Measurements from ENCODE around the gene MGRN1.

The MGRN1 gene

DNA sequence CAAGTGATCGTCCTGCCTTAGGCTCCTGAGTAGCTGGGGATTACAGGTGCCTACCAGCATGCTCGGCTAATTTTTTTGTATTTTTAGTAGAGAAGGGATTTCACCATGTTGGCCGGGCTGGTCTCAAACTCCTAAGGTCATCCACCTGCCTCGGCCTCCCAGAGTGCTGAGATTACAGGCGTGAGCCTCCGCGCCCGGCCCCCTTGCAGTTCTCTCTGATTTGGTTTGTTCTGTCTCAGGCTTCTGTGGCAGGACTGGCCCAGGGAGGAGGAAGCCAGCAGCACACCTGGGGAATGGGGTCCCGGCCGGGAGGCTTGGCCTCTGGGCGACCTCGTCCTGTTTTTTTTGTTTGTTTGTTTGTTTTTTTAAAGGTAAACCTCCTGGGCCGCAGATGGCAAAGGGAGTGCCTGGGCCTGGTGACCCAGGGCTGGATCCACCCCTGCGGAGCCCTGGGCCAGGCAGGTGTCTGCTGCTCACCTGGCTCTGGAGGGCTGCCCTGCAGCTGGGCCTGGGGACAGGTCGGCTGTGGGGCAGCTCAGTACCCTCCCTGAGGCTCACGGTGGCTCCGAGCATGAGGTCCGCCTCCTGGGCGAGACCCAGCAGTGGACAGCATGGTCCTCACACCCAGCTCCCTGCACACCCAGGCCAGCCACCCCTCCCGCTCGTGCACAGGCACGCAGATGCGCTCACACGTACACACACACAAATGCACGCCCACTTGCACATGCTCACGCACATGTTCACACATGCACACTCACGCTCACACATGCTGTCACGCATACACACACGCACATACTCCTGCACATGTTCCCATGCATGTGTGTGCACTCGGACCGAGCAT is 65.5 kb downstream of the MGRN1 start:
- no peak for DNase-seq

DNA sequence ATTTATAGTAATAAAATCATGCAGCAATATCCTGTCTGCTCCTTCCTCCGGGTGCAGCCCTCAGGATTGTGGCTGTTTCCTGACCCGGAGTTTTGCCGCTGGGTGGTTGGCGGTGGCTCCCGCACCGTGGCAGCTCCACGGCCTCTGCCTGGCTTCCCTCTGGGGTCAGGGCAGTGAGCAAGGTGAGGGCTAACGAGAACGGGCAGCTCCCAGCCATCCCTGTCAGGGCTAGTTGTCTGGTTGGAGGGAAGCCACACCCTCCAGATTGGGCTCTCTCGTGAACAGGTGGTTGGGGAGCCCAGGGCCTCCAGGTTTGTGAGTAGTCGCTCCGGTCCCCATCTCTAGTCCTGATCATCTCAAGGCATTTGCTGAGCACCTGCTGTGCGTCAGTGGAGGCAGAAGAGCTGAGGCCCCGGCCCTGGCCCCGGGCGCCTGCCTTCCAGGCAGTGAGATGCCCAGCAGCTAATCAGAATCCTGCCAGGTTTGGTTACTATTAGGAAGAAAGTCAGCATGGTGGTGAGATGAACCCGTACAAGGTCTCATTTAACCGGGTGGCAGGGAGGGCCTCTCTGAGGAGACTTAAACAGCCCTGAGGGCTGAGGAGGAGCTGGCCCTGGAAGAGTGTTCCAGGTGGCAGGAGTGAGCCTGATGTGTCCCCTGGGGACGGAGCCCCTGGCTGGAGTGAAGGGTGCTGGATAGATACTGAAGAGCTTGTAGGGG is 66.5 kb downstream of the MGRN1 start:
- no peak for DNase-seq

DNA sequence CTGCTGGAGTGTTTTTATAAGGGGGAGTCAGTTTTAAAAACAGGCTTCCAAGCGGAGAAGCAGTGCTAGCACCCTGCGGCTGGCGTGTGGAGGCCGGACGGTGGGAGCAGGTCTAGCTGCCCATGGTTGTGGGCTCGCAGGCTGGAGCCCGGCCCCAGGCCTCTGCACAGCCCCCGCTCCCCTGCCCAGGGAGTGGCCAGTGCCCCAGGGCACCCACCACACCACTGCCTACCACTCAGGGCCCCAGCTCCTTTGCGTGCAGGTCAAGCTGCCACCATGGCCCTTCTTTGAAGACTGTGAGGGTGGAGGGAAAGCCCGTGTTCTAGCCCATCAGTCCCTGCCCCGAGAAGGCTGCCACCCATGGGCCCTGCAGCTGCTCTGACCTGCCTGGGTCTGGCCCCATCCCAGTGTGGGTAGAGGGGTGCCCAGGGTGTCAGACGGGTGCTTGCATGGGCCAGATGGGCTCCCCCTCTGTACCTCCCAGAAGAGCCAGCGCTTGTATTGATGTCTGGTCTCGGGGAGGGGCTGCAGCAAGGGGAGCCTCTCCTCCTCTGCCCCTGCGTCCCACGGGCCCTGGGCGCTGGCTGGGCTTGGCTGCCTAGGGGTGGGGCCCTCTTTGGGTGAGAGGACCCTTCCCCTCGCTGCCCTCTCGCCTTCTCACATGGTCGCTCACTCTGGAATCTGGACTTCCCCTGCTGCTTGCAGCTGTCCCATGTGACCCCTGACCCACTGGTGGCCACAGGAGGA is 67.2 kb downstream of the MGRN1 start:
- no peak for DNase-seq

DNA sequence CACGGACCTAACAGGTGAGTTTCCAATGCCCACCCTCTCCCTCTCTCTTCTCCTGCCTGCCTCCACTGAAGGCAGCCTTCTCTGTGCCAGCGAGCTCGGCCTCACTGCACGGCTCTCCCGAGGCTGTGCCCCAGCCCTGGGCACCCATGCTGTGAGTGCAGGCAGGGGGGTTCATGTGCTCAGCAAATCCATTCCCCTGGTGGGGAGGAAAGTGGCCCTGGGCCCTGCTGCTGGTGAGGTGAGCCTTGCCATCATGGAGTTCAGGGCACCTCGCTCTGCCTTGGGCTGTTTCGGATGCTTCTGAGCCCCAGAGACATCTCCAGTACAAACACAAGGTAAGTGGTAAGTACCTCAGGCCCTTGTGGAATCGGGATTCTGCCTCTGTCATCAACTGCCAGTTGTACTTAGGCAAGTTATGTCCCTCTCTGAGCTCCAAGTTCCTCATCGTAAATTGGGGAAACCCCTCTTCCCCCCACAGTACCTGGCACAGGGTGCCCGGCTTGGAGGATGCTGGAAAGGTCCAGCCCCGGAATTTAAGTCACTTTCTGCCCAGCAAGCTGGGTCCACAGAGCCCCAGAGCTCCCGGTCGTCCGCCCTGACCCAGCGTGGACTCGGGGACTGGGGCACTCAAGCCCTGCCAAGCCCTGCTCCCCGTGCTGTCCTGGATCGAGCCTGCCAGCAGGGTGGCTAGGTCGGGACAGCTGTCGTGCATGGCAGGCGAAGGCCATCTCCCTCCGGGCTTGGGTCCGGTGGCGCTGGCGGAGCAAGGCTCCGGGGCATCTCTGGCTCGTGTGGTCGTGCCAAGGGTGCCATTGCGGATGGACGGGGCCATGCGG is 68.1 kb downstream of the MGRN1 start:
- no peak for DNase-seq

DNA sequence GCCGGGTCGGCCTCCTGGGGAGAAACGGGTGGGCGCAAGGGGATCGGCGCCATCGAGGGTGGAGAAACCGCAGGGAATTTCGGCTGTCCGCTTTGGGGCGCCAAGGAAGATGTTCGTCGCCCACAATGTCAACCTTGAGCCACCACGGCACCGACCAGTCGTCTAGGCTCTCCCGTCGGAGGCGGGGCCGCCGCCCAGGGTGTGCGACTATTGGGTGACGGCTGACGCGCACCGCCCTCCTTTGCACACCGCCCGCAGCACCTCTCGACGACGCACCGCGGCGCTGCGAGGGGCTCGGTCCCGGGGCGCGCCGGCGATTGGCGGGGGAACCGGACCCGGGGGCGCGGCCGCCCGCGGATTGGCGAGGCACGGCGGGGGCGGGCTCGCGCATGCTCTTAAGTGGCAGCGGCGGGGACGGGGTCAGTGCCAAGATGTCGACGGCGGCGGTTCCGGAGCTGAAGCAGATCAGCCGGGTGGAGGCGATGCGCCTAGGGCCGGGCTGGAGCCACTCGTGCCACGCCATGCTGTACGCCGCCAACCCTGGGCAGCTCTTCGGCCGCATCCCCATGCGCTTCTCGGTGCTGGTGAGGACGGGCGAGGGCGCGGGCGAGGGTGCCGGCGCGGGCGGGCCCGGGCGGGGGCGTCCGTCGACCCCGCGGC is 68.8 kb downstream of the MGRN1 start, which contains the start of gene NUDT16L1:
Gene NUDT16L1, plus strand, starts transcription at position 267 of the 660 bp plus-strand sequence. Its CDS starts 165 bp downstream, at position 432.
- peak; percentile 95 for DNase-seq

DNA sequence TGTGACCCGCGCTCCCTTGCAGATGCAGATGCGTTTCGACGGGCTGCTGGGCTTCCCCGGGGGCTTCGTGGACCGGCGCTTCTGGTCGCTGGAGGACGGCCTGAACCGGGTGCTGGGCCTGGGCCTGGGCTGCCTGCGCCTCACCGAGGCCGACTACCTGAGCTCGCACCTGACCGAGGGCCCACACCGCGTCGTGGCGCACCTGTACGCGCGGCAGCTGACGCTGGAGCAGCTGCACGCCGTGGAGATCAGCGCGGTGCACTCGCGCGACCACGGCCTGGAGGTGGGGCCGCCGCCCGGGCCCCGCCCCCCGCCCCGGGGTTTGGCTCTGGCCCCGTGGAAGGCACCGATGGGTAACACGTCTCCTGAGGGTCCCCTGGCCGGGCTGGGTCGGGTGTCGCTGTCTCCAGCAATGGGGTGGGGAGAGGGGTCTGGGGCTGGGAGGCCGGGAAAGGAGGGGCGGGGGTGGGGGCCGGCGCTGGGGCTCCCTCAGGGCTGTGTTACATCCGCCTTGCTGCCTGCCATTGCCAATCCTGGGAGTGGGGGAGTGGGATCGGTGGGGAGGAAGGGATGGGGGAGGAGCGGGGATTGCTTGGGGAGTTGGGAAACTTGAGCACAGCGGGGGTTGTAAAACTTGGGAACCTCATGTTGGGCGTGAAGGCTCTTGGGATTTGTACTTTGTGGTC is 69.5 kb downstream of the MGRN1 start:
- no peak for DNase-seq

DNA sequence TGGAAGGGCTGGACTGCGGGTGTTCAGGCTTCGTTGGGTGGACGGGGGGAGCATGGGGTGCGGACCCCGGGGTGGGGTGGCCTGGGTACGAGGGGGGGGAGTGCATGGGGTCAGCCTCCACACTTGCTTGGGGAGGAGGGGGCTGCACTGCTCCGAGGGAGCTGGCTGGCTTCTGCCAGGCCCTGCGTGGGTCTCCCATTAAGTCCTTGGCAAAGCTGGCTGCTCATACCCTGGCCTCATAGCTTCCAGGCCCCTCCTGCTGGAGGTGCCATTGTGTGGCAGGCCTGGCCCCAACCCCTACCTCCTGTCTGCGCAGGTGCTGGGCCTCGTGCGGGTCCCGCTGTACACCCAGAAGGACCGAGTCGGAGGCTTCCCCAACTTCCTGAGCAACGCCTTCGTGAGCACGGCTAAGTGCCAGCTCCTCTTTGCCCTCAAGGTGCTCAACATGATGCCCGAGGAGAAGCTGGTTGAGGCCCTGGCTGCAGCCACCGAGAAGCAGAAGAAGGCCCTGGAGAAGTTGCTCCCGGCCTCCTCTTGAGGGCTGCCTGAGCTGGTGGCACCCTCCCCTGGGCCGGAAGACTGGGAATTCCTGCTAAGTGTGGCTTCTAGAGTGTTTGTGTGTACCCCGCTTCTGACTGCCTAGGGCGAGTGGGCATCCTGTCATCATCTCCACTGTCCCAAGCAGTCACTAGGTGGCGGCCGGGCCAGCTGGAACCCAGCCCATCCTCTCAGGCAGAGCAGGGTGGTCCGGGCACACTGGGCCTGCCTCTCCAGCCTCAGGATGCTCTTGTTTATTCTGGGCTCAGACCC is 70.2 kb downstream of the MGRN1 start:
- no peak for DNase-seq

DNA sequence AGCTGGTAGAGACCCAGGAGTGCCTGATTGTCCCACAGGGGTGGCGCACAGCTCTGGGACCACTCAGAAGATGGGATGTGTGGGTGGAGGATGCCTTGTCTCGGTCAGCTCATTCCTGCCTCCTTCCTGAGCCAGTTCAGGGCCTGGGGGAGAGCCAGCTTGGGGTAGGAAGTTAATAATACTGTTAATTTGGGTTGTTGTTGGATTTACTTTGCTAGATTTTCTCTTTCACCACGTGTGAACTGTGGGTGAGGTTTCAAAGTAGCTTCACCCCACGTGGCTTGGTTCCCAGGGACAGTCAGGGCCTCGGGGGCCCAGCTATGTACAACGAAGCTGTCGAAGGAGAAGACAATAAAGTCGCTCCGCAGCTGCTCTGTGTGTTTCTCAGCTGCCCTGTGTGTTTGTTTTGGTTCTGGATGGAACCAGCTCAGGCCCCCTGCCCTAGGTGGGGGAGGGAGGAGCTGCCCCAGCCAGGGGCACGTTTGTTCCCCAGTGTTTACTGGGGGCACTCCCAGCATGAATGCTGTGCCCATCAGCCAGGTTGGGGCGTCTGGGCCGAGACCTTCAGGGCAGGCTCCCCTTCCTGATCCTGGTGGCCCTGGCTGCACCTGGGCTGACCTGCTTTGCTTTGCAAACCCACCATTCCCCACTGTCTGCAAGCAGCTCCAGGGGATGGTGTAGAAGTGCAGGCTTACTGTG is 71.0 kb downstream of the MGRN1 start:
- no peak for DNase-seq

DNA sequence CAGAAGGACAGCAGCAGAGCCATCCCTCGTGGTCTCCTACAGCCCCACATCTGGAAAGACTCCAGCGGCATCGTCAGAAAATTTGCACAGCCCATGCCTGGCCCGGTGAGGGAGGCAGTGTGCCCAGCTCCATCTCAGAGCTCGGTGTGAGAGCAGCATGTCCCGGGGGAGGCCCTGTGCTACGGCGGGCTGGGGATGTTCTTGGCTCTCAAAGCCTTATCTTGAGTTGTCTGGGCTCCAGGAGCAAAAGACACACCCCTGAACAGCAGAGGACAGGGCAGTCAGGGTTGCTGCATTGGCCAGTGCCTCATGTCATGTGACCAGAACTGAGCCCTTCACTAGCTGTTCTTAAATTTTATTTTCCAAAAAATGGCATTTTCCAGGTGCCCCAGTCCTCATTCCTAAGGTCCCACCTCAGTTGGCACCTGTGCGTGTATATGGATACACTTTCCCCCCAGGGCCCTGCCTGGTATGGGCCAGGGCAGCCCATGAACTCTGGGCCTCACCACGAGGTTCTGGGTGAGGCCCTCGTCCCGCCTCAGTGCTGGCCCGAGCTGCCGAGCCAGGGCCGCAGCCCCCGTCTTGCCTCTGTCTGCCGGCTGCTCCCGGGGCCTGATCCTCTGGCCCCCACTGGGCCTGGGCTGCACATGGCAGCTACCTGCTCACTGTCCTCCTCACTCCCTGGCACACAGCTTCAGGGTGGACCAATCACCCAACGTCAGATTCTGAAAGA is 71.7 kb downstream of the MGRN1 start:
- no peak for DNase-seq

DNA sequence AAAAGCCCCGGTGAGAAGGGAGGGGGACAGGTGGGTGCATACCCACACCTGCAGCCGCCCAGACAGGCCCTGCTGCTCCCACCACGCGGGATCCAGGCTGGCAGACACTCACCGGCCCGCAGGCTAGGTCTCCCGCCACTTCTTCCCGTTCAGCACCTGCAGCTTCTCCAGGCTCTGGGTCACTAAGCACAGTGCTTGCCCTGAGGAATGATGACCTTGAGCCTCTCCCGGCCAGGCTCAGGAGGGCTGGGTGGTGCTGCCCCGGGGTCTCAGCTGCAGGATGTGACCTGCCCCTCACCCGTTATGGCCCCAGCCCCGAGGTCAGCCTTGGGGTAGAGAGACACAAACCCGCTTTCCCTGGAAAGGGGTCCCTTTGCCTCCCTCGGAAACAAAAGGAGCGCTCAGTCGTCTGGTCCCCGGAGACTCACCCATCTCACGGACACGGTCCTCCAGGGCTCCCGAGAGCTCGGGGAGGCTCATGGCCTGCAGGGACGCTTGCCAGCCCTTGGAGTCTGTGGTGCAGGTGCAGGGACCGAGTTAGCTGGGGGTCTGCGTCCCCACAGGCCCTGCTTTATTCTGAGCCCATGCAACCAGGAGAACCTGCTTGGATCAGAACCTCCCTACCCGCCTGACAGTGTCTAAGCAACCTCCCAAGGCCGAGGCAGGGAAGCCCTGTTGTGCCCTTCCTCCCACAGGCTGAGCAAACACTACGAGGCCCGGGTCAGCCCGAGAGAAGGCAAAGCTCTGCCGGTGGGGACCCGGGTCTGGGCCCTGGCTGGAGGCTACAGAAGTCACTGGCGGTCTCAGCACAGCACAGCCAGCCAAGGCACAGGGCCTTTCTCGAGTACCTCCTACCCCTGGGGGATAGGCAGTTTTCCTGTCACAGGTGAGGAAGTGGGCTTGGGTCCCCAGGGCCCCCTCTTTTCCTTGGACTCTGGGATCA is 72.5 kb downstream of the MGRN1 start:
- DNase-seq: no peak

DNA sequence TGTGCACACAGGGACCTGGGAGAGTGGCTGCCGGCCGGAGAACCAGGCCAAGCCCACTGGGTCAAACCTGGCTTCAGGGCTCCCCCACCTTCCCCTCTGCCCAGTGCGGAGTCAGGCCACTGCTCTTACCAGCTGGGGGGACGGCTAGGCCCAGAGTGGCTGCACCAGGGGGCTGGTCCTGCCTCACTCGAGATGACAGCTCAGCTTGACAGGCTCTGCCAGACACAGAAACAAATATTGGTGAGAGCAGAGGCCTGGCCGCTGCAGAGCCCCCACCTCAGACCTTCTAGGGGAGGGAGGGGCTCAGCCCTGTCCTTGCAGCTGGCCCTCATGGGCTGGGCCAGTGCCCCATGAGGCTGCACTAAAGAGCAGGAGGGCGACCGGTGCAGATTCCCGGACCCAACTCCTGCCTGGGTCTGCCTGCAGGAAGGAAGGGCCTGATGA is 73.2 kb downstream of the MGRN1 start:
- no peak for DNase-seq

DNA sequence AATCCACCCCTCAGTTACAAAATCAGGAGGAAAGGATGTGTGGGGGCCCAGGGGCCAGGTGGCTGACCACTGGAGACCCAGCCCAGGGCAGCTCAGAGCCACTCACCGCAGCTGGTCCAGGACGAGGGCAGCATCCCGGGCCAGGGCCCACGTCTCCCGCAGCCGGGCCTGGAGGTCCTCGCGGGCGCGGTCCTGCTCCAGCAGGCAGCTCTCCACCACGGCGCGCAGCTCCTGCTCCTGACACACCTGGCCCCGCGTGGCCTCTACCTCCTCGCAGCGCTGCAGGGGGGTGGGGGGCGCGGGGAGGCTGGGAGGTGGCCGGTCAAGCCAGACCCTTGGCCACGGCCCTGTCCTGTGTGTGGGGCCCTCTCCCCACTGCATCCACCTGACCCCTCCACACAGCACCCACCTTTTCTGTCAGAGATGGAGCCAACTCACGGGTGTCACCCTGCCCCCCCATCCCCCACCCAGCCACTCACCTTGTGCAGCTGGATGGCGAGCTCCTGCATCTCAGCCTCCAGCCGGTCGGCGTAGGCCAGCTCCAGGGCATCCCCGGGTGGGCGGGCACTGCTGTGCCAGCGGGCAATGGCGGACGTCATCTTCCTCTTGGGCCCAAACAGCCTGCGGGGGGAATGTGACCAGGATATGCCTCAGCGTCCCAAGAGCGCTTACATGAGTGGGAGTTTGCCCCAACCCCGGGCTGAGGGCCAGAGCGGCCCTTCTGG is 73.9 kb downstream of the MGRN1 start:
- no peak for DNase-seq

DNA sequence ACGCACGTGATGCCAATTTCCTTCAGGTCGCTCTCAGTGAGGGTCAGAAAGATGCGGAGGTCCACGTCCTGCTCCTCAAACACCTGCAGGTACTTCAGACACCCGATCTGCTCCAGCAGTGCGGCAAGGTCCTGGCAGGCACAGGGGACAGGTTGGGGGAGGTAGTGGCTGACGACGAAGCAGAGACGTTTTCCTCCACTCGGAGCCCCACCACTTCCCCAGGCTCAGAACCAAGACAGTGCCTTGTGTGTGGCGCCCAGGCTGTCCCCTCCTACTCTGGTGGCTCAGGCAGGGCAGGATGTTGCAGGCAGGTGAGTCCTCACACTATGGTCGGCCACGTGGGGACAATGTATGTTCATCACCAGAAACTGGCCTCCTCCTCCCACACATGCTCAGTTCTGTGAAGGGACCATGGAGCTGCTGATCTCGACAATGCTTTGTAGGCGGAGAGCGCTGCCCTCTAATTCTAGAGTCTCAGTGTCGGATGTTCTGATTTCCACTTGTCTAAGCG is 74.5 kb downstream of the MGRN1 start:
- DNase-seq: no peak

DNA sequence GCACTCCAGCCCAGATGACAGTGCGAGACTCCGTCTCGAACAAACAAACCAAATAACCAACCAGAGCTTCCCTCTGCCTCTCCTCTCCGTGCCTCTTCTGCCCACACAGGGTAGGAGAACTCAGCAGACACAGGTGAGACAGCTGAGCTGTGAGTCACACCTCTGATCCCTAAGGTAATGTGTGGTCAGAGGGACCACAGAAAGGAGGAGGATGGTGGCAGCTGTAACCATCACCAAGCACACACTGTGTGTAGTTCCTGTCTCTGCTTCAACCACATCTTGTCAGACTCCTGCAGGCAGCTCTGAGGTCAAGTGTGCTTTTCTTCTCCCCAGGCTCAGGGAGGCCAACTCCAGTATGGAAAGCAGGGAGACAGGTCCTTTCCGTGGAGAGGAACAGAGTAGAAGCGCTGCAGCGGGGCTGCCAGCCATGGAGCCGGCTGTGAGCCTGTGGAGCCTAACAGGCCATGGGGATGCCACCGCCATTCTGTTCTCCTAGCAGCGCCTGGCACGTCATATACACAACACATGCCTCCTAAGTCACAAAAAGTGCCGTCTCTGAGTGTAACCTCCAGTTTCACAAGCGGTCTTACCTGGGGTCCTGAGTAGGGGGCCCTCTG is 75.9 kb downstream of the MGRN1 start:
- DNase-seq: no peak

DNA sequence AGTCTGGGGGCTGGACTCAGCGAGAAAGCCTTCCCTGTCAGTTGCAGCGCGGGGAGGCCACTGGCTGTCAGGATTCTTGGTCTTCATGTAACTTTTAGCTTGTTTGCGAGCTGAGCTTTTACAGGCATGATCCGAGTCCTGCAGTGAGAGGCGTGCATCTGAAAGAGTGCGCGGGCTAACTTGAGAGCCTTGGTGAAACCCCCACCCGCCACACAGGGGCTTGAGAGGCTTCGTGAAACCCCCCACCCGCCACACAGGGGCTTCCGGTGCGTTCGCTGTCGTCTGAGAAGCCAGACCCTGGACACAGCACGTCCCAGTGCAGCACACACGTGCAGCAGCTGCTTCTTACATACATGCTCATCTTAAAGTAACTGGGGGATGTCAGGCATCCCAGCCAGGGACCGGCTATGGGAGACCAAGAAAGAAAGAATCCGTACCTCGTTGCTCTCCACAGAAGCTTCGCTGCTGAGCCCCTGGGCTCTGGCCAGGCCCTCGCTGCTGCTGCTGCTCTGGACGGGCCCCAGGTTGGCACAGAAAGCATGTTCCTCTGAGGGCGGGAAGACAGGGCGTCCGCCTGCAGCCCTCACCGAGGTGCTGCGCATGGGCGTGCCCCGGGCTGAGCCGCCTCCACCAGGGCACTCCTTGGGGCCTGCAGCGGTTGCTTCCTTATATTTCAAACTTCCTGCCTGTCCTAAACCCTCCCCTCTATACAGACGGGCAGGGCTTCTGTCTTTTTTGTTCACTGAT is 76.5 kb downstream of the MGRN1 start:
- DNase-seq: no peak

All from GOT3 (cell line).